B cell (primary cell): ENCODE results near the gene COQ10B. TPM values are rescaled to one million over a fixed set of nuclear protein-coding genes. Genes with fewer than 3 reads are reported as not detected.

ENCODE experiments used
- ATAC-seq: fragments of 200-7000 bp; cut with Tn5 transposase; one replicate; pipeline ENCODE4 v1.10.0; 2021; ENCODE audit warnings: low read depth, mild to moderate bottlenecking, moderate number of reproducible peaks, moderate library complexity
- CTCF ChIA-PET: fragments of 350-600 bp; sonication (Branson Sonifier 250); formaldehyde crosslinking; loops from one replicate; lab custom pipeline; 2021; ENCODE audit warnings: antibody characterized with exemption, inconsistent platforms; lab: Charles Lee
- POLR2A ChIA-PET: fragments of 350-600 bp; sonication (Branson Sonifier 250); formaldehyde crosslinking; loops from one replicate; lab custom pipeline; 2021; ENCODE audit warnings: antibody characterized with exemption; lab: Charles Lee
- DNase-seq: peaks from one replicate; pipeline ENCODE4 v3.0.0; 2013
- H2AFZ ChIP-seq: 2 replicates; pipeline ENCODE4 v1.6.1; 2012; ENCODE audit warnings: mild to moderate bottlenecking, low read depth, low read length; ENCODE audit not compliant: insufficient read depth, poor library complexity, severe bottlenecking
- H3K27ac ChIP-seq, 2 donors: 1 replicate in 1 of 2; 2 replicates in 1 of 2; pipeline ENCODE4 v1.5.1; 2012 to 2013; ENCODE audit warnings: low read length in 2 of 2, mild to moderate bottlenecking in 2 of 2, moderate library complexity in 1 of 2
- H3K27me3 ChIP-seq, 4 experiments: fragments of 200-600 bp in 1 of 4; sonication (generic) in 1 of 4; replicated peaks in 1 of 4; 1 replicate in 2 of 4; 2 replicates in 2 of 4; pipeline versions ENCODE4 v1.6.1 to v1.7.0; 2013 to 2016; ENCODE audit warnings: low read length in 3 of 4, mild to moderate bottlenecking in 2 of 4, mixed read lengths in 1 of 4, moderate library complexity in 1 of 4; ENCODE audit not compliant: insufficient read depth in 4 of 4, control insufficient read depth in 3 of 4; ENCODE audit errors: control extremely low read depth in 1 of 4
- H3K36me3 ChIP-seq, 2 experiments: replicated peaks in 1 of 2; 1 replicate in 1 of 2; 2 replicates in 1 of 2; pipeline versions ENCODE4 v1.6.1 to v1.7.1; 2013; ENCODE audit warnings: low read length in 1 of 2; ENCODE audit not compliant: insufficient read depth in 2 of 2, control insufficient read depth in 1 of 2; ENCODE audit errors: control extremely low read depth in 1 of 2, extremely low read depth in 1 of 2
- H3K4me1 ChIP-seq, 2 donors: fragments of 200-600 bp in 1 of 2; sonication (generic) in 1 of 2; 1 replicate in 1 of 2; 2 replicates in 1 of 2; pipeline versions ENCODE4 v1.5.1 to v1.6.1; 2013 to 2017; ENCODE audit warnings: low read length in 2 of 2; ENCODE audit not compliant: control insufficient read depth in 2 of 2, insufficient read depth in 2 of 2
- H3K4me2 ChIP-seq: replicated peaks from 2 replicates; pipeline ENCODE3; 2012; ENCODE audit warnings: mild to moderate bottlenecking, low read depth, low read length; ENCODE audit not compliant: poor library complexity, severe bottlenecking
- H3K4me3 ChIP-seq, 5 experiments: fragments of 200-600 bp in 1 of 5; sonication (generic) in 1 of 5; 1 replicate in 3 of 5; 2 replicates in 2 of 5; pipeline versions ENCODE4 v1.5.1 to v1.7.0; 2011 to 2016; ENCODE audit warnings: low read length in 4 of 5, mild to moderate bottlenecking in 4 of 5, low read depth in 2 of 5, control low read depth in 1 of 5, moderate library complexity in 1 of 5; ENCODE audit not compliant: insufficient read depth in 1 of 5; ENCODE audit errors: control extremely low read depth in 1 of 5, extremely low read depth in 1 of 5
- H3K79me2 ChIP-seq: fragments of 200-600 bp; sonication (generic); one replicate; pipeline ENCODE4 v1.6.0; 2016; ENCODE audit warnings: low read length; ENCODE audit not compliant: control insufficient read depth, insufficient read depth
- H3K9ac ChIP-seq: fragments of 200-600 bp; sonication (generic); 2 replicates; pipeline ENCODE4 v1.6.1; 2017; ENCODE audit warnings: mild to moderate bottlenecking, low read length, moderate library complexity
- H3K9me3 ChIP-seq, 3 donors: one replicate each; pipeline versions ENCODE4 v1.6.1 to v1.7.1; 2013; ENCODE audit warnings: low read length in 2 of 3; ENCODE audit not compliant: control insufficient read depth in 2 of 3, insufficient read depth in 1 of 3; ENCODE audit errors: control extremely low read depth in 1 of 3
- H4K20me1 ChIP-seq: 2 replicates; pipeline ENCODE4 v1.6.0; 2012; ENCODE audit warnings: mild to moderate bottlenecking, low read length; ENCODE audit not compliant: insufficient read depth, control insufficient read depth, poor library complexity, severe bottlenecking
- H3K27ac Mint-ChIP-seq: one replicate; pipeline ENCODE4 v1.8.0; 2021; ENCODE audit warnings: mixed read lengths
- H3K27me3 Mint-ChIP-seq: one replicate; pipeline ENCODE4 v1.8.0; 2021; ENCODE audit warnings: mixed read lengths
- H3K4me1 Mint-ChIP-seq: one replicate; pipeline ENCODE4 v1.8.0; 2021; ENCODE audit warnings: mixed read lengths
- H3K4me3 Mint-ChIP-seq: one replicate; pipeline ENCODE4 v1.8.0; 2021; ENCODE audit warnings: mixed read lengths
- H3K9me3 Mint-ChIP-seq: one replicate; pipeline ENCODE4 v1.8.0; 2022; ENCODE audit warnings: mixed read lengths; ENCODE audit not compliant: insufficient read depth
- EZH2 ChIP-seq: IDR thresholded peaks from 2 replicates; pipeline ENCODE4 v1.6.1; 2012; ENCODE audit warnings: borderline replicate concordance, low read depth, mild to moderate bottlenecking, moderate library complexity, low read length; ENCODE audit not compliant: insufficient read depth, poor library complexity, severe bottlenecking
- WGBS: methylation state at CpG from one replicate; pipeline ENCODE4 v1.1.5; 2013; ENCODE audit warnings: missing lambda C conversion rate; ENCODE audit not compliant: insufficient coverage; 5-methylcytosine and 5-hydroxymethylcytosine counted together
- intact Hi-C: fragments of 100-400 bp; cut with micrococcal nuclease; formaldehyde crosslinking; loops from one replicate; pipeline ENCODE4 v1.10.0; 2022
- polyA plus RNA-seq: library from polyadenylated mRNA; depleted of rRNA; stranded (reverse); fragments of >200 nt; gene quantifications from 2 replicates; pipeline ENCODE4 v1.2.3, GENCODE V29; 2012
- total RNA-seq, 2 donors: library from RNA; stranded (reverse); fragments of 120-200 nt in 1 of 2; gene quantifications; 1 replicate in 1 of 2; 2 replicates in 1 of 2; pipeline versions ENCODE4 v1.2.3 to v1.2.4, GENCODE V29; 2013 to 2022
- TF ChIP-seq, protein P1 (sequence below): fragments of 200-600 bp; IDR thresholded peaks from one replicate; pipeline ENCODE4 v1.8.0; 2022; ENCODE audit warnings: antibody characterized with exemption, mild to moderate bottlenecking

COQ10B gene
- total and polyA plus RNA-seq, 2 donors (not counting 1 experiment from before 2014, with no cell fraction given), result 5.8 to 29.1 TPM

DNA sequence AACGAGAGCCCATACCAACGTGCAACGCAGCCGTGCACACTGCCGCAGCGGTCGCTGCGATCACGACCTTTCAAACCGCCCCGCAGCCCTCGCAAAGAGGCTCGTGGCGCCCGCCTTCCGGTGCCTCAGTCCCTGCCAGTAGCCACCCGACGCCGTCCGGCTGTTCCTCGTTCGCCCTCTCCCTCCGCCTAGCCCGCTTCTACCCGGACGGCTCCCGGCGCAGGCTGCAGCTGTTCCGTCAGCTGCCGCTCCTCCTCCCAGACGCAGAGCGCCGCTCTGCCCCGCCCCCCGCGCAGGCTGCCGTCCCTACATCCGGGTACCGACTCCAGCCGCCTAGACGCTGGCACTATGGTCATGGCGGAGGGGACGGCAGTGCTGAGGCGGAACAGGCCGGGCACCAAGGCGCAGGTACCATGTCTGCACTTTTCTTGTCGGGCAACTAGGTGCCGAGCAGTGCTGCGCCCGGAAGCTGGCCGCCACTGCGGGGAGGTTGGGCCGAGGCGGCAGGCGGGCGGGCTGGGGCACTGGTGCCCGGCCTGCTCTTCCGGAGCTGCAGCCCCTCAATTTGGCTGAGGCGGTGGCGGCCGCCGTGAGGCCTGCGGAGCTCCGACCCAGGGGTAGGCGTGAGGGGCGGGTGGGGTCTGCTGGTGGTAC is 62.5 kb downstream of the COQ10B start, which contains the start of gene MOB4:
Gene MOB4, plus strand, starts transcription at position 328 of the 654 bp plus-strand sequence. Its CDS starts 21 bp downstream, at position 349.
- Mint-ChIP-seq H3K27me3 (no peaks in the 10 kb centered on the region), H3K4me1 (peaks cover 41% of the 10 kb centered on the region), H3K4me3 (peak within 1 kb of the TSS; percentile 97), H3K27ac (peak within 1 kb of the TSS; percentile 91), H3K9me3 (peaks cover 2% of the 10 kb centered on the region)
- Histone ChIP-seq H3K79me2 (peaks cover 98% of the 10 kb centered on the region), H3K27ac (peak within 1 kb of the TSS; percentile 92 to 96), H3K9ac (peak within 1 kb of the TSS; percentile 90), H3K36me3 (peaks cover 0 to 2% of the 10 kb centered on the region in 2 experiments), H3K27me3 (no peaks in the 10 kb centered on the region), H3K9me3 (peaks cover 0 to 6% (median 0%) of the 10 kb centered on the region in 3 donors), H3K4me2 (peak within 1 kb of the TSS; percentile 80), H2AFZ (peak within 1 kb of the TSS; percentile 89), H4K20me1 (no peaks in the 10 kb centered on the region), H3K4me1 (peaks cover 10 to 17% of the 10 kb centered on the region in 2 donors), H3K4me3 (peak within 1 kb of the TSS; percentile 79 to 90 (median 85))
- DNase-seq (peak; percentile 98), ATAC-seq (peak; percentile 95)
- ChIA-PET CTCF (interaction anchor here (0.9 to 1.4 kb wide), 3 partner anchors 14 to 263 kb away, joined by 4 to 5 read pairs (median 4); partner anchors contain the start of gene SF3B1), POLR2A (interaction anchor here (1.1 to 3.3 kb wide), 4 partner anchors 15 to 81 kb away, joined by 3 to 62 read pairs (median 7); partner anchors contain the start of genes COQ10B, HSPD1, HSPE1 and SF3B1)
- intact Hi-C loops, result loop anchor here (1.0 to 10.0 kb wide), 5 partner anchors 16 to 1341 kb away; partner anchors contain the start of genes COQ10B, HSPE1, SF3B1 and STK17B
- WGBS, result under 1% methylated on average over 66 of the region's 66 CpGs
- TF ChIP-seq, protein P1, sequence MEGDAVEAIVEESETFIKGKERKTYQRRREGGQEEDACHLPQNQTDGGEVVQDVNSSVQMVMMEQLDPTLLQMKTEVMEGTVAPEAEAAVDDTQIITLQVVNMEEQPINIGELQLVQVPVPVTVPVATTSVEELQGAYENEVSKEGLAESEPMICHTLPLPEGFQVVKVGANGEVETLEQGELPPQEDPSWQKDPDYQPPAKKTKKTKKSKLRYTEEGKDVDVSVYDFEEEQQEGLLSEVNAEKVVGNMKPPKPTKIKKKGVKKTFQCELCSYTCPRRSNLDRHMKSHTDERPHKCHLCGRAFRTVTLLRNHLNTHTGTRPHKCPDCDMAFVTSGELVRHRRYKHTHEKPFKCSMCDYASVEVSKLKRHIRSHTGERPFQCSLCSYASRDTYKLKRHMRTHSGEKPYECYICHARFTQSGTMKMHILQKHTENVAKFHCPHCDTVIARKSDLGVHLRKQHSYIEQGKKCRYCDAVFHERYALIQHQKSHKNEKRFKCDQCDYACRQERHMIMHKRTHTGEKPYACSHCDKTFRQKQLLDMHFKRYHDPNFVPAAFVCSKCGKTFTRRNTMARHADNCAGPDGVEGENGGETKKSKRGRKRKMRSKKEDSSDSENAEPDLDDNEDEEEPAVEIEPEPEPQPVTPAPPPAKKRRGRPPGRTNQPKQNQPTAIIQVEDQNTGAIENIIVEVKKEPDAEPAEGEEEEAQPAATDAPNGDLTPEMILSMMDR, result no peak
- no peak for TF ChIP-seq EZH2
